Measurements from ENCODE around the gene NOS1.
"Not testable (repeated sequence)": the region's sequence is repeated elsewhere in the genome, so short reads cannot be mapped to it uniquely, and the experiment has no call there.

NOS1 gene

GRCh38 chr12:117212563-117213190 lies 148.7 kb downstream of the NOS1 start:
- DNase-seq (ENCODE audit: extremely low read depth in 1 of 2, low read depth in 1 of 2): peak; percentile 14 to 30

GRCh38 chr12:117210266-117210918 lies 151.0 kb downstream of the NOS1 start:
- no peak for DNase-seq (ENCODE audit: extremely low read depth in 1 of 2, low read depth in 1 of 2)

- no peak for DNase-seq (ENCODE audit: extremely low read depth in 1 of 2, low read depth in 1 of 2)
Measured at GRCh38 chr12:117209626-117210025, 151.8 kb downstream of the NOS1 start.

GRCh38 chr12:117208811-117209455 lies 152.5 kb downstream of the NOS1 start:
- no peak for DNase-seq (ENCODE audit: extremely low read depth in 1 of 2, low read depth in 1 of 2)

- DNase-seq (ENCODE audit: extremely low read depth in 1 of 2, low read depth in 1 of 2): no peak
Measured at GRCh38 chr12:117208206-117208605, 153.2 kb downstream of the NOS1 start.

- DNase-seq (ENCODE audit: extremely low read depth in 1 of 2, low read depth in 1 of 2): no peak
Measured at GRCh38 chr12:117207675-117208074, 153.8 kb downstream of the NOS1 start.

- DNase-seq (ENCODE audit: extremely low read depth in 1 of 2, low read depth in 1 of 2): no peak
Measured at GRCh38 chr12:117202556-117202955, 158.9 kb downstream of the NOS1 start.

GRCh38 chr12:117202033-117202432 lies 159.4 kb downstream of the NOS1 start:
- DNase-seq (ENCODE audit: extremely low read depth in 1 of 2, low read depth in 1 of 2): no peak

GRCh38 chr12:117199956-117200744 lies 161.3 kb downstream of the NOS1 start:
- DNase-seq (ENCODE audit: extremely low read depth in 1 of 2, low read depth in 1 of 2): not testable (repeated sequence)

GRCh38 chr12:117196334-117196733 lies 165.1 kb downstream of the NOS1 start:
- DNase-seq (ENCODE audit: extremely low read depth in 1 of 2, low read depth in 1 of 2): not testable (repeated sequence)

- DNase-seq (ENCODE audit: extremely low read depth in 1 of 2, low read depth in 1 of 2): not testable (repeated sequence)
Measured at GRCh38 chr12:117195027-117195426, 166.4 kb downstream of the NOS1 start.

- DNase-seq (ENCODE audit: extremely low read depth in 1 of 2, low read depth in 1 of 2): no peak
Measured at GRCh38 chr12:117193903-117194302, 167.5 kb downstream of the NOS1 start.

GRCh38 chr12:117192581-117192980 lies 168.8 kb downstream of the NOS1 start:
- not testable (repeated sequence) for DNase-seq (ENCODE audit: extremely low read depth in 1 of 2, low read depth in 1 of 2)

- DNase-seq (ENCODE audit: extremely low read depth in 1 of 2, low read depth in 1 of 2): no peak
Measured at GRCh38 chr12:117192057-117192456, 169.4 kb downstream of the NOS1 start.

GRCh38 chr12:117190210-117190781 lies 171.1 kb downstream of the NOS1 start, which contains the start of gene FBXO21:
Gene FBXO21, minus strand, starts transcription at chr12:117190470. Its CDS starts 14 bp downstream, at chr12:117190456.
- peak; percentile 66 to 91 for DNase-seq (ENCODE audit: extremely low read depth in 1 of 2, low read depth in 1 of 2)

- peak in 1 of 2 donors; percentile 12 for DNase-seq (ENCODE audit: extremely low read depth in 1 of 2, low read depth in 1 of 2)
Measured at GRCh38 chr12:117189725-117190209, 171.7 kb downstream of the NOS1 start.

- no peak for DNase-seq (ENCODE audit: extremely low read depth in 1 of 2, low read depth in 1 of 2)
Measured at GRCh38 chr12:117188961-117189724, 172.3 kb downstream of the NOS1 start.

- DNase-seq (ENCODE audit: extremely low read depth in 1 of 2, low read depth in 1 of 2): no peak
Measured at GRCh38 chr12:117188121-117188665, 173.2 kb downstream of the NOS1 start.

- no peak for DNase-seq (ENCODE audit: extremely low read depth in 1 of 2, low read depth in 1 of 2)
Measured at GRCh38 chr12:117187421-117187820, 174.0 kb downstream of the NOS1 start.

- DNase-seq (ENCODE audit: extremely low read depth in 1 of 2, low read depth in 1 of 2): no peak
Measured at GRCh38 chr12:117182866-117183265, 178.6 kb downstream of the NOS1 start.
